Measurements from ENCODE around the gene NLRP5. TPM values are rescaled to one million over a fixed set of nuclear protein-coding genes. Genes with fewer than 3 reads are reported as not detected.
A peak's percentile ranks its signal among the peaks of the same experiment; 100 is the strongest.
"Not testable (repeated sequence)": the region's sequence is repeated elsewhere in the genome, so short reads cannot be mapped to it uniquely, and the experiment has no call there.

Gene NLRP5
- total and polyA plus RNA-seq, 12 donors: not detected

- no peak for TF ChIP-seq CTCF (IDR thresholded peaks at IDR 0.05)
- no peak overlapping the region for H3K4me3 ChIP-seq
- peak in 1 of 2 donors; percentile 7 for DNase-seq
- peak overlapping the region in 1 of 10 donors; percentile 23 for H3K27ac ChIP-seq
- no peak for ATAC-seq
- WGBS, 2 donors: 97 to 98% methylated on average over 27 to 29 of the region's 29 CpGs
- no peaks in the 10 kb centered on the region for H3K27me3 ChIP-seq
- peaks cover 14 to 53% (median 37%) of the 10 kb centered on the region in 9 donors for H3K4me1 ChIP-seq
- intact Hi-C loops (cut with DNase I): loop anchor here in 1 of 10 donors (10.0 kb wide), 1 partner anchor 50 kb away; no protein-coding TSS in a partner anchor
- no peaks in the 10 kb centered on the region for H3K9me3 ChIP-seq
- peaks cover 0 to 43% (median 9%) of the 10 kb centered on the region in 9 donors for H3K36me3 ChIP-seq
Measured at GRCh38 chr19:56104423-56104822, 117.8 kb downstream of the NLRP5 start.

GRCh38 chr19:56105090-56105701 is 118.6 kb downstream of the NLRP5 start:
- intact Hi-C loops (cut with DNase I): loop anchor here in 3 of 10 donors (5.0 to 10.0 kb wide), 4 partner anchors 37 to 377 kb away; partner anchors contain the start of gene ZNF444 (in 1 of the 3)
- no peaks in the 10 kb centered on the region for H3K9me3 ChIP-seq
- peak; percentile 51 to 69 for DNase-seq
- H3K27ac ChIP-seq: peak overlapping the region in 5 of 10 donors; percentile 3 to 53 (median 20)
- peak; percentile 51 to 79 (median 73) for TF ChIP-seq CTCF (IDR thresholded peaks at IDR 0.05)
- no peak overlapping the region for H3K4me3 ChIP-seq
- peaks cover 0 to 37% (median 3%) of the 10 kb centered on the region in 9 donors for H3K36me3 ChIP-seq
- 32 to 36% methylated on average over 22 of the region's 22 CpGs for WGBS, 2 donors
- H3K27me3 ChIP-seq: no peaks in the 10 kb centered on the region
- ATAC-seq: peak; percentile 56 to 78 (median 74)
- peaks cover 14 to 61% (median 44%) of the 10 kb centered on the region in 9 donors for H3K4me1 ChIP-seq

GRCh38 chr19:56105831-56106396 is 119.3 kb downstream of the NLRP5 start:
- not testable (repeated sequence) for H3K27me3 ChIP-seq, H3K9me3 ChIP-seq, H3K4me3 ChIP-seq, ATAC-seq
- Histone ChIP-seq H3K4me1 (peaks cover 21 to 68% (median 52%) of the 10 kb centered on the region in 9 donors), H3K36me3 (peaks cover 0 to 34% (median 0%) of the 10 kb centered on the region in 9 donors), H3K27ac (peak overlapping the region in 1 of 10 donors; percentile 3)
- whole genome bisulfite sequencing, 2 donors: 95 to 97% methylated on average over 61 of the region's 61 CpGs
- peak in 1 of 2 donors; percentile 8 for DNase-seq
- intact Hi-C loops (cut with DNase I): loop anchor here in 3 of 10 donors (5.0 to 10.0 kb wide), 4 partner anchors 36 to 376 kb away; partner anchors contain the start of gene ZNF444 (in 1 of the 3)

GRCh38 chr19:56106397-56106849 is 119.8 kb downstream of the NLRP5 start:
- DNase-seq (peak in 1 of 2 donors; percentile 15), ATAC-seq (no peak)
- no peaks in the 10 kb centered on the region for H3K27me3 ChIP-seq
- WGBS, 2 donors: 85 to 86% methylated on average over 27 of the region's 27 CpGs
- TF ChIP-seq CTCF (IDR thresholded peaks at IDR 0.05): no peak
- no peak overlapping the region for H3K4me3 ChIP-seq
- no peaks in the 10 kb centered on the region for H3K9me3 ChIP-seq
- H3K4me1 ChIP-seq: peaks cover 22 to 73% (median 57%) of the 10 kb centered on the region in 9 donors
- intact Hi-C loops (cut with DNase I): loop anchor here in 3 of 10 donors (5.0 to 10.0 kb wide), 4 partner anchors 36 to 376 kb away; partner anchors contain the start of gene ZNF444 (in 1 of the 3)
- no peak overlapping the region for H3K27ac ChIP-seq
- H3K36me3 ChIP-seq: peaks cover 0 to 29% (median 0%) of the 10 kb centered on the region in 9 donors

All from heart right ventricle (tissue), 16 donors.